IPS-18a (cell line): Measurements from ENCODE around the gene THAP7.

Experiments
- H3K27ac ChIP-seq: one replicate; pipeline ENCODE4 v1.5.1; 2013; ENCODE audit warnings: low read length
- H3K27me3 ChIP-seq: one replicate; pipeline ENCODE4 v1.6.1; 2013; ENCODE audit warnings: mild to moderate bottlenecking, low read length; ENCODE audit not compliant: control insufficient read depth, insufficient read depth
- H3K36me3 ChIP-seq: one replicate; pipeline ENCODE4 v1.6.1; 2013; ENCODE audit warnings: low read depth, low read length; ENCODE audit not compliant: control insufficient read depth
- H3K4me1 ChIP-seq: one replicate; pipeline ENCODE4 v1.6.1; 2013; ENCODE audit warnings: low read depth, low read length; ENCODE audit not compliant: control insufficient read depth
- H3K4me3 ChIP-seq: one replicate; pipeline ENCODE4 v1.5.1; 2013; ENCODE audit warnings: low read length
- H3K9ac ChIP-seq: one replicate; pipeline ENCODE4 v1.6.1; 2013; ENCODE audit warnings: mild to moderate bottlenecking, low read length, moderate library complexity
- H3K9me3 ChIP-seq: one replicate; pipeline ENCODE4 v1.6.1; 2013; ENCODE audit warnings: low read depth, low read length; ENCODE audit not compliant: control insufficient read depth

THAP7 gene

DNA sequence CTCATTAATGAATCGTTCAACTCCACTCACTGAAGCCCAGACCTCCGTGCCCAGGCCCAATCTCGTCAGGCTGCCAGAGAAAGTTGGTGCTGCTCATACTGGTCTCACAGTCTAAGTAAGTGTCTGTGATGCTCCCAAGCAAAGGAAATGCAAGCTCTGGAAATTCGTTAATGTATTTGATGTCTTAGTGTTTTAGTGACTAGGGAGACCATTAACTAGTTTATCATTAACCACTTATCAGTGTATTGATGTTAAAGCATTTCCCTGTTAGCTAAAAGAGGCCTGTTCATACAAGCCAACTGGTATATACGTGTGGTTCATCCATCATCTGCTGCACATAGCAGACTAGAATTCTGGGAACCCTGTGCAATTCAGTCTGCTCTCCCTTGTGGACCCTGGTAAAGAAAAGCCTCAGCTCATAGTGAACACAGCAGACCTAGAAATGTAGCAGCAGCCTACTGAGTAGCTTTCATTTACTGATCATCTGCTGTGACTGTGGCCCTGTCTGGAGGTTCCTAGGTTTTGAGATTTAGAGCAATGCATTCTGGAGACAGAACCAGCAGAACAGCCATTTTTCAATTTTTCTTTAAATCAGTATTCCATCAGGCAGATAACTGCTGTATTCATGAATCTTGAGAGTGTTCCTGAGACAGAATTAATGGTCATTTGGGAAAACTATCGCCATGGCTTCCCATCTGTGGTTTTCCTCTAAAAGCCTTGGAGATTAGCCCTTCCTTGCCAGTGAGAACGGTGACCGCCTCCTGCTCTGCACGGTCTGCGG lies 50.6 kb downstream of the THAP7 start:
- no peak overlapping the region for H3K4me3 ChIP-seq
- H3K9me3 ChIP-seq, result no peaks in the 10 kb centered on the region
- no peak overlapping the region for H3K9ac ChIP-seq
- H3K4me1 ChIP-seq, result no peaks in the 10 kb centered on the region
- no peak overlapping the region for H3K27ac ChIP-seq
- H3K36me3 ChIP-seq, result peaks cover 42% of the 10 kb centered on the region
- peaks cover 2% of the 10 kb centered on the region for H3K27me3 ChIP-seq

DNA sequence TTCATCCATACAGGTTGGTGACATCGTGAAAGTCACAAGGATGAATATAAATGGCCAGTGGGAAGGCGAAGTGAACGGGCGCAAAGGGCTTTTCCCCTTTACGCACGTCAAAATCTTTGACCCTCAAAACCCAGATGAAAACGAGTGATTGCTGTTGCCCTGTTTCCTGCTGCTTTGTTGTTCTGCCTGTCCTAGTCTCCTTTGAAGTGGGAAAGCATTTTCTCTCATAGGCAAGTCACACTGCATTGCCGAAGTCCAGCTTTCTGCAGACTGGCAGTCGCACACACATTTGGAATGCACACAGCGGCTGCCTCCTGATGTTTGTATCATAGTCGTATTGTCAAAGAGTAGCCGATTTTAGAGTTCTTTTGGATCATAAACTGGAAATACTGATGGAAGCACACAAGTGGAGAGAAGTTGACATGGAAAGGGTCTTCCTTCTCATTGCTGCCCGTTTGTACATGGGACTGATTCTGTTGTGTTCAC lies 52.2 kb downstream of the THAP7 start:
- H3K9ac ChIP-seq, result no peak overlapping the region
- H3K36me3 ChIP-seq, result peaks cover 42% of the 10 kb centered on the region
- no peaks in the 10 kb centered on the region for H3K27me3 ChIP-seq
- H3K9me3 ChIP-seq, result no peaks in the 10 kb centered on the region
- no peak overlapping the region for H3K4me3 ChIP-seq
- no peaks in the 10 kb centered on the region for H3K4me1 ChIP-seq
- H3K27ac ChIP-seq, result no peak overlapping the region
